AML-193 (cell line): Measurements from ENCODE around the gene CDHR2.
A peak's percentile ranks its signal among the peaks of the same experiment; 100 is the strongest.
"Not testable (repeated sequence)": the region's sequence is repeated elsewhere in the genome, so short reads cannot be mapped to it uniquely, and the experiment has no call there.

Experiments
- DNase-seq, 2 experiments: peaks; one replicate each; lab custom pipeline; 2025; lab: John Stamatoyannopoulos, UW

The CDHR2 gene

DNA sequence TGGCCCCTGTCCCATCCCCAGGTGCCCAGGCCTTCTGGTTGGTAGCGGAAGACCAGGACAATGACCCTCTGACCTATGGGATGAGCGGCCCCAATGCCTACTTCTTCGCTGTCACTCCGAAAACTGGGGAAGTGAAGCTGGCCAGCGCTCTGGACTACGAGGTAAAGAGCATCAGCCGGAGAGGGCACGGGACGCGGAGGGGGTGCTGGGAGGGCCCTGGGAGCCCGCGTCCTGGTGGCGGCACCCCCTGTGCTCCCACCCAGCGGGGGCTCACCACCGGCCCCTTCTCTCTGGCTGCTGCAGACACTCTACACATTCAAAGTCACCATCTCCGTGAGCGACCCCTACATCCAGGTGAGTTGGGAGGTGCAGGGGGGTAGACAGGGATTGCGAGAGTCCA lies 19.5 kb downstream of the CDHR2 start:
- DNase-seq: no peak

GRCh38 chr5:176570044-176570443 lies 20.9 kb downstream of the CDHR2 start:
- peak in 1 of 2 experiments; percentile 1 for DNase-seq

- DNase-seq: peak; percentile 29 to 39
Measured at GRCh38 chr5:176573564-176574296, 24.6 kb downstream of the CDHR2 start.

GRCh38 chr5:176574297-176574591 lies 25.1 kb downstream of the CDHR2 start:
- no peak for DNase-seq

- DNase-seq: no peak
Measured at GRCh38 chr5:176575066-176575465, 25.9 kb downstream of the CDHR2 start.

GRCh38 chr5:176575488-176576422 lies 26.6 kb downstream of the CDHR2 start:
- no peak for DNase-seq

GRCh38 chr5:176577312-176578176 lies 28.4 kb downstream of the CDHR2 start:
- DNase-seq: no peak

DNA sequence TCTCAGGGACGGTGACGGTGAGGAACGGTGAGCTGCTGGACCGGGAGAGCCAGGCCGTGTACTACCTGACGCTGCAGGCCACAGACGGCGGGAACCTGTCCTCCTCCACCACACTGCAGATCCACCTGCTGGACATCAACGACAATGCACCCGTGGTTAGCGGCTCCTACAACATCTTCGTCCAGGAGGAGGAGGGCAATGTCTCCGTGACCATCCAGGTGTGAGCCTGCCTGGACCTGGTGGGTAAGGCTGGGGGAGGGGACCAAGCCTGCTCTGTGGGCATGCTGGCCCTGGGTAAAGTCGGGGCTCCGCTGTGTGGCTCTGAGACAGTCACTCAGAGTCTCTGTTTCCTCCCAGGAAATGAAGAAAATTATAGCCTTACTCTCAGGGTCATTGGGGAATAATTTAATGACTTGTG lies 29.3 kb downstream of the CDHR2 start:
- no peak for DNase-seq

DNA sequence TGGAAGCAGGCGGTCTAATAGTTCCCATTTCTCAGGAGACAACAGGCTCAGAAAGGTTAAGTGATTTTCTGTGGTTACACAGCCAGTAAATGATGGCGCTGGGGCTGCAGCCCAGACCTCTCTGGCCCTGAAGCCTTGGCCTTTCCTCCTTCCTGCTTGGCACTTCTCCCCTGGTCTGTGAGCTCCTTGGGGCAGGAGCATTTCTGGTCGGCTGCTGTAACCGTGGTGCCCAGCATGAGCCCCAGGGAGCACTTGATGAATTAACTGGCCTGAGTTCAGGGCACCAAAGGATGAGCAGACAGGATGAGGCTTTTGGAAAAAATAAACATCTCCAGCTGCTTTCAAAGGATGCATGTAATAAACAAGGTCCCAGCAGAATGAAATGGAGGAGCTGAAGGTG lies 30.2 kb downstream of the CDHR2 start:
- no peak for DNase-seq

DNA sequence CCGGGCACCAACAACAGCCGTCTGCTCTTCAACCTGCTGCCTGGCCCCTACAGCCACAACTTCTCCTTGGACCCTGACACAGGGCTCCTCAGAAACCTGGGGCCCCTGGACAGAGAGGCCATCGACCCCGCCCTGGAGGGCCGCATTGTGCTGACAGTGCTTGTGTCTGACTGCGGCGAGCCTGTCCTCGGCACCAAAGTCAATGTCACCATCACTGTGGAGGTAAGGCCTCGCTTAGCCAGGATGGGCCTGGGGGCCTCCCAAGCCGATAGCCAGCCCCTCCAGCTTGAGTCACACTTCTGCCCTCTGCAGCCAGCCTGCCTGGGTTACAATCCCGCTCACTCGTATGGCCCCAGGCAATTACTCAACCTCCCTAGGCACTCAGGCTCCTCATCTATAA lies 32.2 kb downstream of the CDHR2 start:
- no peak for DNase-seq

DNA sequence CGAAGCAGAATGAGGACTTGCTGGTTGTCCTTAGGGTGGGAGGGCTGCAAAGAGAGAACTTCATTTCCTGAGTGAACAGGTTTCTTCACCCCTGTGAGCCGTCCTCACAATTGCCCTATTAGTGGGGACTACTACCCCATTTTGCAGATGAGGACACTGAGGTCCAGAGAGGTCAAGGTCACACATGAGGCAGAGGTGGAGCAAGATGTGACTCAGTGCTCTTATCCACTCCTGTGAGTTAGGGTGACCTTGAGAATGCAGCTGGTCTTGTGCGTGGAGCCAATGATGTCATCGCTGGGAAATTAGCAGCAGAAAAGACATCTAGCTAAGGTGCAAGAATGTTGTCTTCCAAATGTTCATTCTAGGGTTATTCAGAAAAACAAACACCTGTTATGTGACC lies 33.9 kb downstream of the CDHR2 start:
- DNase-seq: no peak

DNA sequence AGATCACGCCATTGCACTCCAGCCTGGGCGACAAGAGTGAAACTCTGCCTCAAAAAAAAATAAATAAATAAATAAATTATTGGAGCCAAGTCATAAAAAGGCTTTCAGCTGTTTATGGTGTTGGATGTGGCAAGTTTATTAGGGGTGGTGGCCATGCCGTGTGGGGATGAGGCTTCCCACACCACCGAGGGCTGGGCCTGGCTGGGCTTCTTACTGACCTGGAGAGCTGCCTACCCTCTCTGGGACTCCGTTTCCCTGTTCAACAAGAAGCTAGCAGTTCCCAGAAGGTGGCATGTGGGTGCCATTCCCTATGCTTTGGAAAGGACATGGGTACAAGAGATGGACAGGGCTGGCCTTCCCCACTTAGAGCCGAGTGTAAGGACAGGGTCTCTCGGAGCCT lies 38.3 kb downstream of the CDHR2 start:
- no peak for DNase-seq

- DNase-seq: no peak
Measured at GRCh38 chr5:176588297-176588696, 39.2 kb downstream of the CDHR2 start.

- no peak for DNase-seq
Measured at GRCh38 chr5:176589039-176589769, 40.1 kb downstream of the CDHR2 start.

- DNase-seq: no peak
Measured at GRCh38 chr5:176590035-176590717, 41.0 kb downstream of the CDHR2 start.

DNA sequence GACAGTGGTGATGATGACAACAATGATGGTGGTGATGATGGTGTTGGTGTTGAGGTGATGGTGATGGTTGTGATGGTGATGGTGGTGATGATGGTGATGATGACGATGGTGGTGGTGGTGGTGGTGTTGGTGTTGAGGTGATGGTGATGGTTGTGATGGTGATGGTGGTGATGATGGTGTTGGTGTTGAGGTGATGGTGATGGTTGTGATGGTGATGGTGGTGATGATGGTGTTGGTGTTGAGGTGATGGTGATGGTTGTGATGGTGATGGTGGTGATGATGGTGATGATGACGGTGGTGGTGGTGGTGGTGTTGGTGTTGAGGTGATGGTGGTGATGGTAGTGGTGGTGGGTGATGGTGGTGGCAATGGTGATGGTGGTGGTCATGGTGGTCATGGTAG lies 42.5 kb downstream of the CDHR2 start:
- not testable (repeated sequence) for DNase-seq

GRCh38 chr5:176592573-176592972 lies 43.4 kb downstream of the CDHR2 start:
- DNase-seq: no peak

GRCh38 chr5:176593273-176593869 lies 44.2 kb downstream of the CDHR2 start:
- no peak for DNase-seq

GRCh38 chr5:176594554-176594953 lies 45.4 kb downstream of the CDHR2 start:
- DNase-seq: no peak

- no peak for DNase-seq
Measured at GRCh38 chr5:176595386-176595943, 46.3 kb downstream of the CDHR2 start.
